ENCODE results near the gene CCDC183.
"Not testable (repeated sequence)": the region's sequence is repeated elsewhere in the genome, so short reads cannot be mapped to it uniquely, and the experiment has no call there.

CCDC183 gene

DNA sequence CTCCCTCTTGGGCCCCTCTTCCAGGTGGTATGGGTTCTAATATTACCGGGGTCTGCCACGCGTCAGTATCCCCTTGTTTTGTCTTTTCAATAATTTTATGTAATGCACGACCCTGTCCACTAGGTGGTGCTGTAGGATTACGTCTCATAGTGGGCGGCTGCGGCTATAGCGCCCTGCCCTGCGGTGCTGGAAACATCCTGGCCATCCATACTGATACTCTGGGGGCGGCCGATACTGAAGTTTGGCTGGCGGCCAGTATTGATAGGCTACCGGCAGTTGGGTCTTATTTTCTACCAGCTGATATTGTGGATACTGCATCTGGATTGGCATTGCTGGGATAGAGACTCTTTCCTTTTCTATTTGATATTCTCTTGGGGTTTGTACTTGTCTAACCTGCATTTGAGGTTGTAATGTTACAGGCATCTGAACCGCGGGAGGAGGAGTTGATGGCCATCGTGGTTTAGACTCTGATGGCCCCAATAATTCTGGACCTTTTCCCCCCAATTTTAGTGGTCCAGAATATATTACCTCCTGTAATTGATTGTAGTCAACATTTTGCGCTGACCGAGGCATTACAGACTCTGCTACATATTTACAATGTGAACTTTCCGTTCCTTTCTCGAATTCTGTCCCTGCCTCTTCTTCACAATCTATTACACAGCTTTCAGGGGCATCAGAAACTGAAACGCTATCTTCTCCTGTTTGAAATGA lies 8.3 kb upstream of the CCDC183 start:
- peaks cover 3% of the 10 kb centered on the region for H3K4me1 ChIP-seq (ENCODE audit: control insufficient read depth, insufficient read depth, low read length)
- H3K36me3 ChIP-seq (ENCODE audit: control insufficient read depth, insufficient read depth, low read length) = peaks cover 6% of the 10 kb centered on the region
- no peaks in the 10 kb centered on the region for H3K9me3 ChIP-seq (ENCODE audit: control insufficient read depth, insufficient read depth, low read length)
- no peak overlapping the region for H3K9ac ChIP-seq (ENCODE audit: low read depth, low read length)
- H3K4me3 ChIP-seq (ENCODE audit: low read depth, low read length) = no peak overlapping the region
- no peaks in the 10 kb centered on the region for H3K27me3 ChIP-seq (ENCODE audit: control insufficient read depth, insufficient read depth, low read length)

DNA sequence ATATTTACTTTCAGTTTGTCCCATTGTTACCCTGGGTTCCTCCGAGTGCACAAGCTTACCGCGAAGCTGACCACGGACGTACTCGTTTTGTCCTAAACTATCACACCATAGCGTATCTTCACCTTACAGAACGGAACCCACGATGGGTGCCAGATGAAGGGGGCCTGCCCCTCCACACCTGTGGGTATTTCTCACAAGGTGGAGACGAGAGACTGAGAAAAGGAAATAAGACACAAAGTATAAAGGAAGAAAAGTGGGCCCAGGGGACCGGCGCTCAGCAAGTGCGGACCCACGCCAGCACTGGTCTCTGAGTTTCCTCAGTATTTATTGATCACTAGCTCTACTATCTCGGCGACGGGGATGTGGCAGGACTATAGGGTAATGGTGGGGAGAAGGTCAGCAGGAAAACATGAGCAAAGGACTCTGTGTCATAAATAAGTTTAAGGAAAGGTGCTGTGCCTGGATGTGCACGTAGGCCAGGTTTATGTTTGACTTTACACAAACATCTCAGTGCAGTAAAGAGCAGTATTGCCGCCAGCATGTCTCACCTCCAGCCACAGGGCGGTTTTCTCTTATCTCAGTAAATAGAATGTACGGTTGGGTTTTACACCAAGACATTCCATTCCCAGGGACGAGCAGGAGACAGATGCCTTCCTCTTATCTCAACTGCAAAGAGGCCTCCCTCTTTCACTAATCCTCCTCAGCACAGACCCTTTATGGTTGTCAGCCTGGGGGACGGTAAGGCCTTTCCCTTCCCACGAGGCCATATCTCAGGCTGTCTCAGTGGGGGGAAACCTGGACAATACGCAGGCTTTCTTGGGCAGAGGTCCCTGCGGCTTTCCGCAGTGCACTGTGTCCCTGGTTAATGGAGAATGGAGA lies 7.3 kb upstream of the CCDC183 start:
- H3K9ac ChIP-seq (ENCODE audit: low read depth, low read length); H3K4me3 ChIP-seq (ENCODE audit: low read depth, low read length): not testable (repeated sequence)

DNA sequence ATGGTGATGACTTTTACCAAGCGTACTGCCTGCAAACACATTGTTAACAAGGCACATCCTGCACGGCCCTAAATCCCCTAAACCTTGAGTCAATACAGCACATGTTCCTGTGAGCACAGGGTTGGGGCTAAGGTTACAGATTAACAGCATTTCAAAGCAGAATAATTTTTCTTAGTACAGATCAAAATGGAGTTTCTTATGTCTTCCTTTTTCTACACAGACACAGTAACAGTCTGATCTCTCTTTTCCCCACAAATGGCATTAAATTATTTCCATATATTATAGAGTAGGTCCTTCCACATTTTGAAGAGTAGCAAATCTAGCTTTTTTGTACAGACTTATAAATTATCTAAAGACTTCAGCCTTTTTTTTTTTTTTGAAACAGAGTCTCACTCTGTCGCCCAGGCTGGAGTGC lies 6.6 kb upstream of the CCDC183 start:
- Histone ChIP-seq H3K9ac (ENCODE audit: low read depth, low read length) (no peak overlapping the region), H3K4me1 (ENCODE audit: control insufficient read depth, insufficient read depth, low read length) (peaks cover 3% of the 10 kb centered on the region), H3K36me3 (ENCODE audit: control insufficient read depth, insufficient read depth, low read length) (peaks cover 12% of the 10 kb centered on the region), H3K27me3 (ENCODE audit: control insufficient read depth, insufficient read depth, low read length) (no peaks in the 10 kb centered on the region), H3K9me3 (ENCODE audit: control insufficient read depth, insufficient read depth, low read length) (no peaks in the 10 kb centered on the region), H3K4me3 (ENCODE audit: low read depth, low read length) (no peak overlapping the region)

More for the DNA sequence above, 7.3 kb upstream of the CCDC183 start:
- H3K36me3 ChIP-seq (ENCODE audit: control insufficient read depth, insufficient read depth, low read length) = peaks cover 12% of the 10 kb centered on the region
- not testable (repeated sequence) for H3K27me3 ChIP-seq (ENCODE audit: control insufficient read depth, insufficient read depth, low read length); H3K9me3 ChIP-seq (ENCODE audit: control insufficient read depth, insufficient read depth, low read length); H3K4me1 ChIP-seq (ENCODE audit: control insufficient read depth, insufficient read depth, low read length)

DNA sequence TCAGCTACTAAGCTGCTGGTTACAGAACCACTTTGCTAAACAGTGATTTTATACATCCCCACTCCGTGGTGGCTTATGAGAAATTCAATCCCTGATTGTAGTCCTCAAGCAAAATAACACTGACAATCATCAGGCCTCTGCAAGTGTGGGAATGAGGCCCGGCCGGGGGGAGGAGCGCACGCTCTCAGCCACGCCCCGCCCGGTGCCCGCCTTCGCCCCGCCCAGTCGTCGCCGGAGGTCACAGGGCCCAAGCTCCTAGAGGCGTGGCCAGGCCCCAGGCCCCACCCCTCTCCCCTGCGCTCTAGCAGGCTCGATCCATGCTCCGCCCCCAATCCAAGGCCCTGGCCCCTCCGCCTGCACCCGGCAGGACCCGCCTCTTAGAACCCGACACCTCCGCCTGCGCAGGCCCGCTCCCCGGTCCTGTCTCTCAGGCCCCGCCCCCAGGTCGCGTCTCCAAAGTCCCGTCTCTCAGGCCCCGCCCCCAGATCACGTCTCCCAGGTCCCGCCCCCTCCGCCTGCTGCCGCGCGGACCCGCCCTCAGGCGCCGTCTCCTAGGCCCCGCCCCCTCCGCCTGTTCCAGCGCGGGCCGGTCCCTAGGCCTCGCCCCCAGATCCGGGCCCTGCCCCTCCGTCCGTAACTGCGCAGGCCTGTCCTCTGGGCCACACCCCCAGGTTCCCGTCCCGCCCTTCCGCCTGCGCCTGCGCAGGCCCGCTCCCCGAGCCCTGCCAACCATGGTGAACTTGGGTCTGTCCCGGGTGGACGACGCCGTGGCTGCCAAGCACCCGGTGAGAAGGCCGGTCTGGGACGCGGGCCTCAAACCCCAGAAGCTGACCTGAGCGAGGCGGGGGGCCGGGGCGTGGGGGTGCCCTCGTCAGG lies 5.3 kb upstream of the CCDC183 start, which contains the start of gene TMEM141:
Gene TMEM141, plus strand, starts transcription at position 705 of the 876 bp plus-strand sequence. Its CDS starts 27 bp downstream, at position 732.
- peaks cover 12% of the 10 kb centered on the region for H3K36me3 ChIP-seq (ENCODE audit: control insufficient read depth, insufficient read depth, low read length)
- H3K4me3 ChIP-seq (ENCODE audit: low read depth, low read length) = peak within 1 kb of the TSS; percentile 94
- peak within 1 kb of the TSS; percentile 70 for H3K9ac ChIP-seq (ENCODE audit: low read depth, low read length)
- peaks cover 3% of the 10 kb centered on the region for H3K4me1 ChIP-seq (ENCODE audit: control insufficient read depth, insufficient read depth, low read length)
- H3K9me3 ChIP-seq (ENCODE audit: control insufficient read depth, insufficient read depth, low read length) = no peaks in the 10 kb centered on the region
- no peaks in the 10 kb centered on the region for H3K27me3 ChIP-seq (ENCODE audit: control insufficient read depth, insufficient read depth, low read length)

DNA sequence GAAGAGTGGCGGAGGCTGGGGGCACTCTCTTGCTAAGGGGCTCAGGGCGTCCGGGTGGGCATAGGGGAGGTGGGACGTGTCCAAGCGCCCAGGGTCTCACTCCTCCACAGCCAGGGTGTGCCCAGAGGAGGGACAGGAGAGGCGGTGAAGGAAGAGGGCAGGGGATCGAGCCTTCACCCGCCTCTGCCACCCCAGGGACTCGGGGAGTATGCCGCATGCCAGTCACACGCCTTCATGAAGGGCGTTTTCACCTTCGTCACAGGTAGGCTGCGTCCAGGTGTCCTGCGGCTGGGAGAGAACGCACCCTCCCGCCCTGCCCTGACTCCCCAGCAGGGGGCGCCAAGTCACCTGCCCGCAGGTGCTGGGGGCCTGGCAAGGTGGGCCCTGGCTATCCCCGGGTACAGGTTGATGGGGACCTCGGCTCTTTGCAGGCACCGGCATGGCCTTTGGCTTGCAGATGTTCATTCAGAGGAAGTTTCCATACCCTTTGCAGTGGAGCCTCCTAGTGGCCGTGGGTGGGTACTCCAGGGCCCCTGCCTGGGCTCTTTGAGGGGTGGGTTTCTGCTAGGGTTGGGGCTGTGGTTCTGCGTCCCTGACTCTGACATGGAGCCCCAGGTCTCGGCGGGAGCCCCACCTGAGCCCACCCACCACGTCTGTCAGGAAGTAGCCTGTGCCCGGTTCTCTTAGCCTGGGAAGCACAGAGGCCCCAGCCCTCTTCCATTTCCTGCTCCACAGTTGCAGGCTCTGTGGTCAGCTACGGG lies 4.4 kb upstream of the CCDC183 start:
- Histone ChIP-seq H3K4me3 (ENCODE audit: low read depth, low read length) (peak overlapping the region; percentile 94), H3K9ac (ENCODE audit: low read depth, low read length) (peak overlapping the region; percentile 70)

DNA sequence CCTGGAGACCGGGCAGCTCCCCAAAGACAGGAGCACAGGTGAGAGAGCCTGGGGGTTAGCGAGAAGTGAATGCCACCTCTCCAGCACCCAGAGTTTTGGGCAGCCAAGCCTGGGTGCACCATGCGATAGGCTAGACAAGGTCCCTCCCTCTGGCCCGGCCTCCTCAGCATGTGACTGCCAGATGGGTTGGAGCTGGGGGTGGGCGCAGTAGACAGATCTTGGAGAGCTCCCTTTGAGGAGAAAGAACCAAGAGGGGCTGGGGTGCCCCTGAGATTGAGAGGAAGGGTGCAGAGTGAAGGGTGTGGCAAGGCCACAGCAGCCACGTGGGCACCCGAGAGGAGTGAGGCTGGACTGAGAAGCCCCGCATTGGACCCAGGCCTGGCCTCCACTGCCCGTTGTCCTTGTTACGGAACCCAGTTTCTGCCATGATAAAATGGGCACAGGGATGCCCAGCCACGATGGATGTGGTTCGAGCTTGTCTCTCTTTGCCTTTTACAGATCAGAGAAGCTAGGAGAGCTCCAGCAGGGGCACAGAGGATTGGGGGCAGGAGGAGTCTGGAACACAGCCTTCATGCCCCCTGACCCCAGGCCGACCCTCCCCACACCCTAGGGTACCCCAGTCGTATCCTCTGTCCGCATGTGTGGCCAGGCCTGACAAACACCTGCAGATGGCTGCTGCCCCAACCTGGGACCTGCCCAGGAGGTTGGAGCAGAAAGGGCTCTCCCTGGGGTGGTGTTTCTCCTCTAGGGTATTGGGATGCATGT lies 3.6 kb upstream of the CCDC183 start:
- peak overlapping the region; percentile 94 for H3K4me3 ChIP-seq (ENCODE audit: low read depth, low read length)
- H3K4me1 ChIP-seq (ENCODE audit: control insufficient read depth, insufficient read depth, low read length) = peaks cover 6% of the 10 kb centered on the region
- peak overlapping the region; percentile 3 for H3K9ac ChIP-seq (ENCODE audit: low read depth, low read length)
- H3K36me3 ChIP-seq (ENCODE audit: control insufficient read depth, insufficient read depth, low read length) = peaks cover 12% of the 10 kb centered on the region
- no peaks in the 10 kb centered on the region for H3K27me3 ChIP-seq (ENCODE audit: control insufficient read depth, insufficient read depth, low read length)
- no peaks in the 10 kb centered on the region for H3K9me3 ChIP-seq (ENCODE audit: control insufficient read depth, insufficient read depth, low read length)

More for the DNA sequence above, 4.4 kb upstream of the CCDC183 start:
- Histone ChIP-seq H3K36me3 (ENCODE audit: control insufficient read depth, insufficient read depth, low read length) (peaks cover 12% of the 10 kb centered on the region), H3K27me3 (ENCODE audit: control insufficient read depth, insufficient read depth, low read length) (no peaks in the 10 kb centered on the region), H3K9me3 (ENCODE audit: control insufficient read depth, insufficient read depth, low read length) (no peaks in the 10 kb centered on the region), H3K4me1 (ENCODE audit: control insufficient read depth, insufficient read depth, low read length) (peaks cover 6% of the 10 kb centered on the region)

DNA sequence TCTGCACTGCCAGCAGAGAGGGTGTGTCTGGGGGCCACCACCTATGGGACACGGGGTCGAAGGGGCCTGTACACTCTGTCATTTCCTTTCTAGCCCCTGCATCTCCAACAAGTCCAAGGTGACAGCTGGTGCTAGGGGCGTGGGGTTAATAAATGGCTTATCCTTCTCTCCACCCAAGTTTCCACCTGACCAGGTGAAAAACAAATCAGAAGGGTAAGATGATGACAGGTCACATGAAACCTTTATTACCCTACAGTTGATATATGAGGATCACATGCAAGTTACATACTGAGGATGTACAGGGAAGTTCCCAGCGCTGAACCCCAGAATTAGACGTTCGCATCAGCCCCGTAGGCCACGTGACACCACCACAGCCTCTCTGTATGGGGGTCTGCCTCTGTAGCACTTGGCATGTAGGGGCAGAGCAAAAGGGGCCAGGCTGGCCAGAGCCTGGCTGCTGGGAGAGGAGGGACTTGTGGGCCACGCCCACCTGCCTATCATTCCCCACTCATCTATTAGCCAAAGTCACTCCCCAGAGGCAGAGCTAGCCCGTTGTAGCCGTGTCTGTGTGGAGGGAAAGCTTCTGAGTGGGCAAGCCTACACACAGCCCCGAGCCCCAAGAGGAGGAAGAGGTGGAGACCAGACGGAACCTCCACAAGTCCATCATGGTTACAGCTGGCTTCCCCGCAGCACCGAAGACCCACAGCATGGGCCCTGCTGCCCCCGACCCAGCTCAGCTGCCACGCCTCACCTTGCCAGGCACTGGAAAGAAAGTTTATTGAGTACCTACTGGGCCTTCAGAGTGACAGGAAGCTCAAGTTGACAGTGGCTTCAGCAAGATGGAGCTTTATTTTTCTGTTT lies 2.8 kb upstream of the CCDC183 start:
- peaks cover 12% of the 10 kb centered on the region for H3K36me3 ChIP-seq (ENCODE audit: control insufficient read depth, insufficient read depth, low read length)
- H3K9ac ChIP-seq (ENCODE audit: low read depth, low read length) = no peak overlapping the region
- H3K9me3 ChIP-seq (ENCODE audit: control insufficient read depth, insufficient read depth, low read length) = no peaks in the 10 kb centered on the region
- no peak overlapping the region for H3K4me3 ChIP-seq (ENCODE audit: low read depth, low read length)
- peaks cover 6% of the 10 kb centered on the region for H3K4me1 ChIP-seq (ENCODE audit: control insufficient read depth, insufficient read depth, low read length)
- H3K27me3 ChIP-seq (ENCODE audit: control insufficient read depth, insufficient read depth, low read length) = no peaks in the 10 kb centered on the region

DNA sequence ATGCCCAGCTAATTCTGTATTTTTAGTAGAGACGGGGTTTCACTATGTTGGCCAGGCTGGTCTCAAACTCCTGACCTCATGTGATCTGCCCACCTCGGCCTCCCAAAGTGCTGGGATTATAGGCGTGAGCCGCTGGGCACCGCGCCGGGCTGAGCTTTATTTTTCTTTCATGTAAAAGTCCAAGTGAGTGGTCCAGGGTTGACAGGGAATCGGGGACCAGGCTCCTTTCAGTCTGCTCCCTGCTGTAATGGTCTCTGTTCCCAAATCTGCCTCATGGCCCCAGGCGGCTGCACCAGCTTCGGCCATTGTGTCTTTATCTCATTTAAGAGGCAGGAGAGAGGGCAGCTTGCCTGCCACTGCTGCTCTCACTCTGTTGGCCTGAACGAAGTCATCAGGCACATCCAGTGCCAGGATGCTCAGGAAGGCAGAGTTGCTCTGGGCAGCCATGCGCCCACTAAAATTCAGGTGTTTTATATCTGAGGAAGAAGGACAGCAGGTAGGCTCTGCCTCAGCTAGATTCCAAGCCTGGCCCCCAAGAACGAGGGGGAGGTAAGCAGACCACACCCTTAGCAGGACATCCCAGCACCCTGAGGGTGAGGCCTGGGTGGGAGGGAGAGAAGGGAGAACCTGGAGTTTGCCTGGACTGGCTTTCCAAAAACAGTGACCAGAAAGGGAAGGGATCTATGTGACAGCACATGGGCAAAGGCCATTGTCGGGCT lies 1.7 kb upstream of the CCDC183 start:
- H3K9me3 ChIP-seq (ENCODE audit: control insufficient read depth, insufficient read depth, low read length) = no peaks in the 10 kb centered on the region
- no peak overlapping the region for H3K9ac ChIP-seq (ENCODE audit: low read depth, low read length)
- H3K4me1 ChIP-seq (ENCODE audit: control insufficient read depth, insufficient read depth, low read length) = peaks cover 6% of the 10 kb centered on the region
- H3K27me3 ChIP-seq (ENCODE audit: control insufficient read depth, insufficient read depth, low read length) = peaks cover 9% of the 10 kb centered on the region
- H3K36me3 ChIP-seq (ENCODE audit: control insufficient read depth, insufficient read depth, low read length) = peaks cover 12% of the 10 kb centered on the region
- no peak overlapping the region for H3K4me3 ChIP-seq (ENCODE audit: low read depth, low read length)

DNA sequence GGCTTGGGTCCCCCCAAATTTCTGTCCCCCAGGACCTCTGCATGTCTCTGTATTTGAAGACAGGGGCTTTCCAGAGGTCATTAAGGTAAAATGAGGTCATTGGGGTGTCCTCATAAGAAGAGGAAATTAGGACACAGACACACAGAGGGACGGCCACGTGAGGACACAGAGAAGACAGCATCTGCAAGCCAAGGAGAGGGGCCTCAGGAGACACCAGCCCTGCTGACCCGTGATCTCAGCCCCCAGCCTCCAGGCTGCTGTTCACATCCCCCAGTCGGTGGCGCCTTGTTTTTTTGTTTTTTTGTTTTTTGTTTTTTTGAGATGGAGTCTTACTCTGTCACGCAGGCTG lies 1.2 kb upstream of the CCDC183 start:
- Histone ChIP-seq H3K9me3 (ENCODE audit: control insufficient read depth, insufficient read depth, low read length) (no peaks in the 10 kb centered on the region), H3K27me3 (ENCODE audit: control insufficient read depth, insufficient read depth, low read length) (peaks cover 9% of the 10 kb centered on the region), H3K4me3 (ENCODE audit: low read depth, low read length) (no peak overlapping the region), H3K9ac (ENCODE audit: low read depth, low read length) (no peak overlapping the region), H3K4me1 (ENCODE audit: control insufficient read depth, insufficient read depth, low read length) (peaks cover 6% of the 10 kb centered on the region), H3K36me3 (ENCODE audit: control insufficient read depth, insufficient read depth, low read length) (peaks cover 12% of the 10 kb centered on the region)

All from iPS-15b (cell line).